Upper lobe of left lung (tissue), 6 donors: Measurements from ENCODE around the gene DLX5. TPM values are rescaled to one million over a fixed set of nuclear protein-coding genes. Genes with fewer than 3 reads are reported as not detected.

Source experiments
- ATAC-seq, 2 donors: fragments of 200-7000 bp; cut with Tn5 transposase; one replicate each; pipeline ENCODE4 v1.9.1; 2022; ENCODE audit warnings: mild to moderate bottlenecking in 2 of 2, moderate library complexity in 2 of 2; ENCODE audit not compliant: low FRiP score in 2 of 2
- DNase-seq, 2 donors: peaks; one replicate each; pipeline ENCODE4 v3.0.0-alpha.2; 2019 to 2020
- H3K27ac ChIP-seq, 4 donors: fragments of 200-600 bp; sonication (generic); one replicate each; pipeline ENCODE4 v1.5.1; 2016 to 2019
- H3K27me3 ChIP-seq, 4 donors: fragments of 200-600 bp; sonication (generic); one replicate each; pipeline ENCODE4 v1.5.1; 2017 to 2019
- H3K36me3 ChIP-seq, 4 donors: fragments of 200-600 bp; sonication (generic); one replicate each; pipeline ENCODE4 v1.5.1; 2016 to 2019
- H3K4me1 ChIP-seq, 4 donors: fragments of 200-600 bp; sonication (generic); one replicate each; pipeline ENCODE4 v1.5.1; 2018 to 2019
- H3K4me3 ChIP-seq, 4 donors: fragments of 200-600 bp; sonication (generic); one replicate each; pipeline ENCODE4 v1.5.1; 2017 to 2019; ENCODE audit warnings: mild to moderate bottlenecking in 2 of 4, moderate library complexity in 1 of 4
- H3K9me3 ChIP-seq, 4 donors: fragments of 200-600 bp; sonication (generic); one replicate each; pipeline ENCODE4 v1.5.1; 2018 to 2019
- CTCF ChIP-seq, 6 experiments: fragments of 450-650 bp in 4 of 6; fragments of 200-600 bp in 2 of 6; sonication (generic) in 2 of 6; IDR thresholded peaks; one replicate each; pipeline ENCODE4 v1.5.1; 2016 to 2019; ENCODE audit warnings: antibody characterized with exemption in 6 of 6
- EP300 ChIP-seq, 4 donors: sonication (generic); formaldehyde crosslinking; IDR thresholded peaks; one replicate each; pipeline ENCODE4 v1.5.1; 2017; ENCODE audit warnings: antibody characterized with exemption in 4 of 4, control low read depth in 2 of 4
- POLR2A ChIP-seq, 4 donors: fragments of 450-650 bp; IDR thresholded peaks; one replicate each; pipeline ENCODE4 v1.5.1; 2016 to 2017; ENCODE audit warnings: antibody characterized with exemption in 4 of 4, mild to moderate bottlenecking in 2 of 4
- POLR2AphosphoS5 ChIP-seq, 2 donors: sonication (generic); formaldehyde crosslinking; IDR thresholded peaks; one replicate each; pipeline ENCODE4 v1.5.1; 2017; ENCODE audit warnings: antibody characterized with exemption in 2 of 2
- WGBS, 2 donors: methylation state at CpG; one replicate each; pipeline ENCODE4 v1.1.5; 2017 to 2018; 5-methylcytosine and 5-hydroxymethylcytosine counted together
- total RNA-seq, 6 donors: library from RNA; depleted of rRNA in 4 of 6; stranded (reverse); fragments of >200 nt in 4 of 6; gene quantifications; one replicate each; pipeline versions ENCODE4 v1.1.0 to v1.2.1, GENCODE V29; 2016 to 2021
- donor health status: DM: no; HTN: no; CAD: no; lungs with moderate emphysema.
- donor health status: DM: no; HTN: yes; CAD: no; lungs with severe emphysema.

Gene DLX5
- total RNA-seq, 6 donors from 2014 or later = not detected

- no peak for DNase-seq
- 6 to 15% methylated on average over 8 of the region's 8 CpGs for WGBS, 2 donors
- H3K36me3 ChIP-seq = no peaks in the 10 kb centered on the region
- TF ChIP-seq CTCF (IDR thresholded peaks at IDR 0.05) (no peak), POLR2A (IDR thresholded peaks at IDR 0.05) (no peak), POLR2AphosphoS5 (IDR thresholded peaks at IDR 0.05) (no peak), EP300 (IDR thresholded peaks at IDR 0.05) (no peak)
- no peak for ATAC-seq
- no peak overlapping the region for H3K4me3 ChIP-seq
- no peaks in the 10 kb centered on the region for H3K9me3 ChIP-seq
- no peak overlapping the region for H3K27ac ChIP-seq
- H3K27me3 ChIP-seq = peaks cover 0 to 41% (median 20%) of the 10 kb centered on the region in 4 donors
- H3K4me1 ChIP-seq = peaks cover 0 to 10% (median 6%) of the 10 kb centered on the region in 4 donors
Measured at GRCh38 chr7:96989859-96990317, 34.7 kb downstream of the DLX5 start.

GRCh38 chr7:96989241-96989858 is 35.3 kb downstream of the DLX5 start:
- ATAC-seq = no peak
- Histone ChIP-seq H3K36me3 (no peaks in the 10 kb centered on the region), H3K9me3 (no peaks in the 10 kb centered on the region), H3K4me3 (no peak overlapping the region), H3K4me1 (peaks cover 0 to 10% (median 6%) of the 10 kb centered on the region in 4 donors), H3K27ac (no peak overlapping the region), H3K27me3 (peaks cover 0 to 41% (median 20%) of the 10 kb centered on the region in 4 donors)
- 6 to 8% methylated on average over 18 to 22 of the region's 22 CpGs for WGBS, 2 donors
- TF ChIP-seq EP300 (IDR thresholded peaks at IDR 0.05) (no peak), POLR2AphosphoS5 (IDR thresholded peaks at IDR 0.05) (no peak), CTCF (IDR thresholded peaks at IDR 0.05) (no peak), POLR2A (IDR thresholded peaks at IDR 0.05) (no peak)
- DNase-seq = peak in 1 of 2 donors; percentile 60

DNA sequence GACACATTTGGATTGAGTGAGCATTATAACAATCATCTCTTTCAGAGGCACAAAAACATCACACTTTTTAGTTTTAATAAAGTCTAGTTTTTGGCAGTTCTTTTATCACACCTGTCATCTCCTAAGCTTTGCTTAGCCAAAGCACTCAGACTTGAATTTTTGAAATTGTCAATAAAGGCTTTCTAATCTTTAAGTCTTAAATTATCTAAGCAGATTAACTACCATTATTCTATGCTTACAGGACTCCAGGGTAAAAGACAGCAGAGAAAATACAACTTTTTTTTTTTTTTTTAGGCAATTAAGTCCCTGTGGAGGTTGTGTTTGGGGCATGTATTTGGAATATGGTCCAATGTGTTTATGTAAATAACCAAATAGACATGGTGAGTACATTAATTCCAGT is 36.9 kb downstream of the DLX5 start:
- no peaks in the 10 kb centered on the region for H3K36me3 ChIP-seq
- peaks cover 0 to 29% (median 13%) of the 10 kb centered on the region in 4 donors for H3K27me3 ChIP-seq
- H3K4me1 ChIP-seq = peaks cover 0 to 5% (median 4%) of the 10 kb centered on the region in 4 donors
- ATAC-seq (no peak), DNase-seq (no peak)
- H3K9me3 ChIP-seq = no peaks in the 10 kb centered on the region
- no peak overlapping the region for H3K4me3 ChIP-seq
- TF ChIP-seq CTCF (IDR thresholded peaks at IDR 0.05) (no peak), EP300 (IDR thresholded peaks at IDR 0.05) (no peak), POLR2A (IDR thresholded peaks at IDR 0.05) (no peak), POLR2AphosphoS5 (IDR thresholded peaks at IDR 0.05) (no peak)
- no peak overlapping the region for H3K27ac ChIP-seq

GRCh38 chr7:96986901-96987300 is 37.7 kb downstream of the DLX5 start:
- no peaks in the 10 kb centered on the region for H3K9me3 ChIP-seq
- no peak overlapping the region for H3K4me3 ChIP-seq
- TF ChIP-seq POLR2AphosphoS5 (IDR thresholded peaks at IDR 0.05) (no peak), POLR2A (IDR thresholded peaks at IDR 0.05) (no peak), EP300 (IDR thresholded peaks at IDR 0.05) (no peak), CTCF (IDR thresholded peaks at IDR 0.05) (no peak)
- peaks cover 0 to 21% (median 7%) of the 10 kb centered on the region in 4 donors for H3K27me3 ChIP-seq
- DNase-seq (no peak), ATAC-seq (no peak)
- peaks cover 0 to 5% (median 0%) of the 10 kb centered on the region in 4 donors for H3K4me1 ChIP-seq
- 73 to 79% methylated on average over 1 of the region's 1 CpG for WGBS, 2 donors
- no peak overlapping the region for H3K27ac ChIP-seq
- no peaks in the 10 kb centered on the region for H3K36me3 ChIP-seq

GRCh38 chr7:96985992-96986391 is 38.6 kb downstream of the DLX5 start:
- no peak overlapping the region for H3K27ac ChIP-seq
- peaks cover 0 to 5% (median 0%) of the 10 kb centered on the region in 4 donors for H3K4me1 ChIP-seq
- WGBS, 2 donors = 46 to 50% methylated on average over 1 of the region's 1 CpG
- no peak for DNase-seq
- no peaks in the 10 kb centered on the region for H3K36me3 ChIP-seq
- no peaks in the 10 kb centered on the region for H3K9me3 ChIP-seq
- H3K4me3 ChIP-seq = no peak overlapping the region
- no peak for TF ChIP-seq POLR2AphosphoS5 (IDR thresholded peaks at IDR 0.05)
- no peak for TF ChIP-seq POLR2A (IDR thresholded peaks at IDR 0.05)
- no peak for TF ChIP-seq CTCF (IDR thresholded peaks at IDR 0.05)
- no peak for TF ChIP-seq EP300 (IDR thresholded peaks at IDR 0.05)
- peaks cover 0 to 20% (median 3%) of the 10 kb centered on the region in 4 donors for H3K27me3 ChIP-seq
- no peak for ATAC-seq
